C1 segment of cervical spinal cord (tissue), 14 donors: ENCODE measurements around the gene DCN.
"Not testable (repeated sequence)": the region's sequence is repeated elsewhere in the genome, so short reads cannot be mapped to it uniquely, and the experiment has no call there.

ENCODE experiments used
- DNase-seq, 14 donors: peaks; one replicate each; lab custom pipeline; 2025; lab: John Stamatoyannopoulos, UW

Gene DCN

DNA sequence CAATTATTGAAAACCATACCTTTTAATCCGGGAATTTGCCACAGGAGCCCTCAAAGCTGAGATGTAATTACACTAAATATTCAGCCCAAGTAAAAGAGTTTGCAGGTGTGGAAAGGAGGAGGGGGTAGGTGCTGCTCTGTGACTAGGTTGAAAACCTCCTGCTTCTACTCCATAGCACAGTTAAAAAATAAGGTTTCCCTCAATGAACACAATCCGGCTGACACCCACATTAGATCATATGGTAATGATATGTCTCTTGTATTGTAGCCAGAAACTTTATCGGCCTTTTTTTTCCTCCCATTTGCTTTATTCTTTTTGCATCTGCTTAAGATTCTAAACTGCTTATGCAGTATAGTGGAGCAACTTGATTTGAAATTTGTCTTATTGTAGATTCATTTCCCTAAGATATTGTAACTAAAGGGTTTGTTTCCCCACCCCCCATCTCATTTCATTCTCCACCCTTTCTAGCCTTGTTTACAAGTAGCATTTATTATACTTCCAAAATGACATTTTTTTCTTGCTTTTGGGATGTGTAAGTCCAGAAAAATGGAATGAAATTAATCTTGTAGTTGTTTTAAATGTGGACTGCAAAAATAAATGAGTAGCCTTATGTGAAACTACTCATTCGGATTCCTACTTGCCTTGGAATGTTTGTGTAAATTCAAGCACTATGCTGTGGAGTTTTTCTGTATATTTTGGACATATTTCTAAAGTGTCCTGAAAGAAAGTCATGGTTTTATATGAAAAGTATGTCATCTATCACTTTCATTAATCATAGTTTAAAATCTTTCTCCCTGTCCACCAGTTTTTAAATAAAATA, at the start of gene DCN:
TSS of gene DCN (minus strand) at position 182 of the 820 bp plus-strand sequence. CDS start 4,265 bp downstream, outside the sequence.
- DNase-seq = no peak

GRCh38 chr12:91230841-91231240, 48.2 kb upstream of the DCN start:
- DNase-seq = no peak

DNA sequence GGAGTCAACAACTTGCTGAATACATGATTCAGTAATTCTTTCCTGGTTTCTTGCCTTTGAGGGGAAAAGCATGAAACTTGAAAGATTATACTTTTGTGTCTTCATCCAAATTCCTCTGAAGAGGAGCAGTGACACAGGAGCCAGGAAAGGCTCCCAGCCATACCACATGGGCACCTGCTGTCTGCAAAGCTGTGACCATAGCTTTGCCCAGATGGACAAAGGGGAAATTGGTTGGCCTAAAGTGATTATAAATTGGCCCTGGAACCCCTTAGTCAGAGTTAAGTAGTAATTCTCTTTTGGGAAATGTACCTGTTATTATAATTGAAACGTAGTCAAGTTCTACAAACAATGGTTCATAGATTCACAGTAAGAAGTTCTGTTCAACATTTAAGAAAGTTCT, 44.3 kb upstream of the DCN start:
- DNase-seq = peak in 1 of 14 donors; percentile 8

- no peak for DNase-seq
Observed at GRCh38 chr12:91225316-91225715, 42.7 kb upstream of the DCN start.

DNA sequence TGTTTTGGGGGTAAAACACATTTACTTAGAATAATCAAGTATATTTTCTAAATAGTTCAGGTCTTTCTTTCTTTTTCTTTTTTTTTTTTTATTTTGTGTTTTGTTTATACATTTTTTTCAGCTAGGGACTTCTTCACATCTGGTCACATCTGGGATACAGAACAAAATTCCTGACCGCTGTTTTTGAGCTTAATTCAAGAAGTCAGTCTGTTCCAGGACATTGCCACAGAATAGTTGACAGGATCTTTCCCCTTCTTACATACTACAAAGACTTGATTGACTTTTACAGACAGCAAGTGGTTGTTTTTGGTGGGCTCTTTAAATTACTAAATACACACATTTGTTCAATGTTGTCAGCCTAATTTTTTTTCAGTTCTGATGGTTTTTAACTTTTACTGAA, 41.8 kb upstream of the DCN start:
- DNase-seq = no peak

DNA sequence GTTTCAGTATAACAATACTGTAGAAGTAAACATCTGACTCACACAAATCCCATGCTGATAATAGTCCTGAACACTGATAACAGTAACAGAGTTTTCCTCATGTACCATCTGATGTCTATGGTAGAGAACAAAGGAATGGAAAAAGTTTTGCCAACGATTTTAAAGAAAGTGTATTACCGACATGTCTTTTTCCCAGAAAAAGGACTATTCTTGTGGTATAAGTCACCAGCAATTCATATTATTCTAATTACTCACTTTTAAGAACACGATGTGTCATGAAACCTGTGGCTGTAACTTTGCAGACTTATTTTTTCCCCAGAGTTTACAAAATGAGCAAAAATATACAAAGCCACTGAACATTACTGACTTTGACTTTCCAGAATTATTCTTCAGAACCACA, 40.1 kb upstream of the DCN start:
- DNase-seq = no peak

GRCh38 chr12:91219919-91220318, 37.3 kb upstream of the DCN start:
- no peak for DNase-seq

GRCh38 chr12:91219511-91219910, 36.9 kb upstream of the DCN start:
- DNase-seq = no peak

DNA sequence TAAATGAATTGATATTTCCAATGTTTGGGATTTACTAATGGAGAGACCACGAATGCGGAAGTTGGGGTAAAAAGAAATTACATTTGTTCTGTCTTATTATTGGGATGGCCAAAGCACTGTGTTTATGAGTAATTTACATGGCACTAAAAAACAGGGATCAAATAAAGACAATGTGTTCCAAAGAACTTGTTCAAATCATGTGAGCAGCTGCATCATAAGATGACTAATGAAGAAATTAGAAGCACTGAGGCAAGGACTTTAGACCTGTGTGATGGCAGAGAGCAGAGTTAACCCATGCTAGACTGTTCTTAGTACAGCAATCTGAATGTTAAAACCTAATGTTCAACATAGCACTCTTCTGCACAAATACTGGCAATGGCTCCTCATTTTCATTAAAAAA, 34.3 kb upstream of the DCN start:
- no peak for DNase-seq

GRCh38 chr12:91215940-91216454, 33.4 kb upstream of the DCN start:
- no peak for DNase-seq

- no peak for DNase-seq
Observed at GRCh38 chr12:91211866-91212265, 29.2 kb upstream of the DCN start.

GRCh38 chr12:91210618-91211017, 28.0 kb upstream of the DCN start:
- no peak for DNase-seq

- DNase-seq = no peak
Observed at GRCh38 chr12:91210144-91210543, 27.5 kb upstream of the DCN start.

- not testable (repeated sequence) for DNase-seq
Observed at GRCh38 chr12:91207301-91207700, 24.7 kb upstream of the DCN start.

DNA sequence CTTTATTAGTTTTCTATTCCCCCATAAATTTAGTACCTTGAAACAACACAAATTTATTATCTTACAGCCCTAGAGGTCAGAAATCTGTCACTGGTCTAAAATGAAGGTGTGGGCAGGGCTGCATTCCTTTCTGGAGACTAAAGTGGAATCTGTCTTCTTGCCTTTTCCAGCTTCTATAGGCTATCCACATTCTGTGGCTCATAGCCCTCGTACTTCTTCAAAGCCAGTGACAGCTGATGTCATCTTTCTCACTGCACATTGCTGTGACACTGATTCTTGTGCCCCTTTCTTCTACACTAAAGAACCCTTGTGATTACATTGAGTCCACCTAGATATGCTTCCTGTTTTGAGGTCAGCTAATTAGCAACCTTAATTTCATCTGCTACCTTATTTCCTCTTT, 23.2 kb upstream of the DCN start:
- DNase-seq = no peak

DNA sequence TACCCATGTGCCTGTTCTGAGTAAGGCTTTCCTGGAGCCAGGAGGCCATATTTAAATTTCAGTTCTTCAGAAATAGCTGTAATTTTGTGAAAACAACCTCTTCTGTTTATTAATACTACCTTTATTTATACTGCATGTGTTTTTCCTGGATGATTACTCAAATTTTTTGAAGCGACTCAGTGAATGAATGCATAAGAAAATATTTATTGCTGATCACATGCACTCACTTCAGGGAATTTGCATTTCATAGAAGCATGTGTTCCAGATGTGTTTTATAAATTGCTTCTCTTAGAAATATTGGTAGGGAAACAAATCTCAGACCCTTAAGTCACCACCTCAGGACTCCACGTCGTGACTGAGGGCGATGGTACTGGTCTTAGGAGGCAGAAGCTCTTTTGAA, 21.8 kb upstream of the DCN start:
- no peak for DNase-seq

- DNase-seq = no peak
Observed at GRCh38 chr12:91203610-91204009, 21.0 kb upstream of the DCN start.

- DNase-seq = no peak
Observed at GRCh38 chr12:91202390-91202789, 19.8 kb upstream of the DCN start.

DNA sequence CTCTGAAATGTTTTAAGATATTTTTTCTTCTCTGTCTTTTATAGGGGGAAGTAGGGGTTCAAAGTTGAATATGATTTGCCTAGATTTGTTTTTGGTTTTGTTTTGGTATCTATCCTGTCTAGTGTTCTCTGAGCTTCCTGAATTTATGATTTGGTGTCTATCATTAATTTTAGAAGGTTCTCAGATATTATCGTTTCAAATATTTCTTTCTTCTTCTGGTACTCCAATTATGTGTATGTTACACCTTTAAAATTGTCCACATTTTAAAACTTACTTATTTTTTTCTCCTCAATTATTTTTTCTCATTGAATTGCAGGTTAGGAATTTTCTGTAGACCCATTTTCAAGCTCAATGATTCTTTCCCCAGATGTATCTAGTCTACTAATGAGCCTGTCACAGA, 13.8 kb upstream of the DCN start:
- DNase-seq = no peak

- DNase-seq = no peak
Observed at GRCh38 chr12:91194500-91194899, 11.9 kb upstream of the DCN start.

DNA sequence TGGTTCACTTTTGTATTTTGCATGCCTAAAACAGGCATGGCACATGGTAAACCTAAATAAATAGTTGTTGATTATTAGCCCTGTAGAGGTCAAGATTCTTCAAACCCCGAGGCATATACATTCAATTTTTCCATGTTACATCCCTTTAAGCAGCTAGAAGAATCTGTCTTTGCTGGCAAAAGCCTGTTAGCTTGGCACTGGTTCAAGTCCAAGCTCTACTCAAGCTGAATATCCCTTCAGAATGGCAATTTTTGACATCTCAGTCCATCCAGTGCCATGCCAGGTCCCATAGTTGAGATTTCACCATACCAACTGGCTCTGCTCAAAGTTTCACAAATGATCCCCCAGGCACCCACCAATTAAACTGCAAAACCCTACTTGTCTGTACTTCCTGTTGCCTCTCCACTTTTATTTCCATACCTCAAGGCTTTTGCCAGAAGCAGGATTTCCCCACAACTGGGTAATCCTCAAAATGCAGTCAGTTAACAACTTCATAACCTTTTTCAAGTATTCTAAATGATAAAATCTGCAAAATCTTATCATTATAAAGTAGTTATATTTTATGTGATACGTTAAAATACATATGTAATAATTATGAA, 9.0 kb upstream of the DCN start:
- DNase-seq = no peak

- DNase-seq = no peak
Observed at GRCh38 chr12:91189516-91189915, 6.9 kb upstream of the DCN start.

DNA sequence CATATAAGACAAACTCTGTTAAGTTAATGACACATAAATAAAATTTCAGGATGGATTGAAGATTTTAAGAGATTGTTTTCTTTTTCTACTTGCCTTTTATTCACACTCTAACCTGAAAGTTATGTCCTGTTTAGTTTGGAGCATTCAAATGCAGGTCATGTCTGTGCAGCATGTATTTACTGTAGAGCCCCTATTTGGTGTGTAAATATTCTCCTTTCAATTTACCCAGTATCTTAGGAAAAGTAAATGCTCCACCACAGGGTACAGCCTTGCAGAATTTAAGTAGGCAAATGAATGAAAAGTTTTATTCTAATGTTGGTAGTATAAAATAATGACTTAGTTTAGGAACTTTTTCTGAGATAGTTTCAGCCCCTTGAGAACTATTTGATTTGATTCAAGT, 6.2 kb upstream of the DCN start:
- no peak for DNase-seq
